Measurements from ENCODE around the gene LAMB4. TPM values are rescaled to one million over a fixed set of nuclear protein-coding genes. Genes with fewer than 3 reads are reported as not detected.

Gene LAMB4
- total RNA-seq, 1 experiment from 2014 or later = 0.39 TPM

GRCh38 chr7:108079648-108080591 lies 50.2 kb downstream of the LAMB4 start:
- peak; percentile 83 for DNase-seq (ENCODE audit: low read depth)

- no peak for DNase-seq (ENCODE audit: low read depth)
These were observed 50.9 kb downstream of the LAMB4 start for GRCh38 chr7:108079276-108079647.

- no peak for DNase-seq (ENCODE audit: low read depth)
These were observed 51.5 kb downstream of the LAMB4 start for GRCh38 chr7:108078691-108079090.

- no peak for DNase-seq (ENCODE audit: low read depth)
These were observed 51.9 kb downstream of the LAMB4 start for GRCh38 chr7:108078211-108078673.

GRCh38 chr7:108077709-108078108 lies 52.5 kb downstream of the LAMB4 start:
- DNase-seq (ENCODE audit: low read depth) = no peak

GRCh38 chr7:108076156-108076555 lies 54.0 kb downstream of the LAMB4 start:
- DNase-seq (ENCODE audit: low read depth) = no peak

GRCh38 chr7:108073305-108074070 lies 56.7 kb downstream of the LAMB4 start:
- DNase-seq (ENCODE audit: low read depth) = no peak

- DNase-seq (ENCODE audit: low read depth) = no peak
These were observed 57.4 kb downstream of the LAMB4 start for GRCh38 chr7:108072739-108073138.

- DNase-seq (ENCODE audit: low read depth) = no peak
These were observed 58.0 kb downstream of the LAMB4 start for GRCh38 chr7:108072116-108072515.

GRCh38 chr7:108071551-108071950 lies 58.6 kb downstream of the LAMB4 start:
- DNase-seq (ENCODE audit: low read depth) = no peak

- no peak for DNase-seq (ENCODE audit: low read depth)
These were observed 60.5 kb downstream of the LAMB4 start for GRCh38 chr7:108069646-108070045.

- no peak for DNase-seq (ENCODE audit: low read depth)
These were observed 62.3 kb downstream of the LAMB4 start for GRCh38 chr7:108067844-108068243.

GRCh38 chr7:108066486-108066885 lies 63.7 kb downstream of the LAMB4 start:
- DNase-seq (ENCODE audit: low read depth) = peak; percentile 27

- DNase-seq (ENCODE audit: low read depth) = no peak
These were observed 66.6 kb downstream of the LAMB4 start for GRCh38 chr7:108063520-108063933.

GRCh38 chr7:108062250-108063014 lies 67.7 kb downstream of the LAMB4 start:
- peak; percentile 59 for DNase-seq (ENCODE audit: low read depth)

- no peak for DNase-seq (ENCODE audit: low read depth)
These were observed 70.6 kb downstream of the LAMB4 start for GRCh38 chr7:108059526-108059925.

- no peak for DNase-seq (ENCODE audit: low read depth)
These were observed 72.1 kb downstream of the LAMB4 start for GRCh38 chr7:108057951-108058481.

- DNase-seq (ENCODE audit: low read depth) = no peak
These were observed 74.5 kb downstream of the LAMB4 start for GRCh38 chr7:108055611-108056021.

GRCh38 chr7:108054537-108054936 lies 75.6 kb downstream of the LAMB4 start:
- DNase-seq (ENCODE audit: low read depth) = no peak

- no peak for DNase-seq (ENCODE audit: low read depth)
These were observed 76.9 kb downstream of the LAMB4 start for GRCh38 chr7:108053250-108053649.

GRCh38 chr7:108051454-108051853 lies 78.7 kb downstream of the LAMB4 start:
- DNase-seq (ENCODE audit: low read depth) = no peak

GRCh38 chr7:108049962-108050361 lies 80.2 kb downstream of the LAMB4 start:
- no peak for DNase-seq (ENCODE audit: low read depth)

All from M059J (cell line).